T-helper 2 cell treated with Interferon-gamma antibody and Interleukin-4, amounts not matched to agents 100 ng/mL and 5 ng/mL, for 36 hours (primary cell): Measurements from ENCODE around the gene MPP2. TPM values are rescaled to one million over a fixed set of nuclear protein-coding genes. Genes with fewer than 3 reads are reported as not detected.

ENCODE experiments used
- intact Hi-C: fragments of 100-400 bp; cut with micrococcal nuclease; formaldehyde crosslinking; loops from one replicate; pipeline ENCODE4 v1.15.1; 2023
- total RNA-seq: library from RNA; stranded (reverse); gene quantifications from 2 replicates; pipeline ENCODE4 v1.2.3, GENCODE V29; 2022

MPP2 gene
- total RNA-seq = 0.64 and 0.86 TPM in 2 replicates

GRCh38 chr17:43907425-43907981, at the start of gene MPP2:
Gene MPP2, minus strand, starts transcription at chr17:43907536. Its CDS starts 3,076 bp downstream, at chr17:43904460.
- intact Hi-C loops = no loop called here

GRCh38 chr17:43956222-43956621, 48.9 kb upstream of the MPP2 start:
- intact Hi-C loops = no loop called here

- intact Hi-C loops = no loop called here
Measured at GRCh38 chr17:43953746-43954145, 46.4 kb upstream of the MPP2 start, which contains the start of gene PYY. Gene PYY, minus strand, starts transcription at chr17:43953940. Its CDS starts 457 bp downstream, at chr17:43953483.

GRCh38 chr17:43952724-43953666, 45.7 kb upstream of the MPP2 start:
- intact Hi-C loops = no loop called here

GRCh38 chr17:43952351-43952723, 45.0 kb upstream of the MPP2 start:
- intact Hi-C loops = no loop called here

GRCh38 chr17:43951750-43952149, 44.4 kb upstream of the MPP2 start:
- intact Hi-C loops = no loop called here

GRCh38 chr17:43950554-43950953, 43.2 kb upstream of the MPP2 start:
- intact Hi-C loops = no loop called here

GRCh38 chr17:43949781-43950180, 42.4 kb upstream of the MPP2 start:
- intact Hi-C loops = no loop called here

- intact Hi-C loops = no loop called here
Measured at GRCh38 chr17:43946781-43947180, 39.4 kb upstream of the MPP2 start.

GRCh38 chr17:43945074-43945829, 37.9 kb upstream of the MPP2 start:
- intact Hi-C loops = no loop called here

- intact Hi-C loops = no loop called here
Measured at GRCh38 chr17:43942051-43942685, 34.8 kb upstream of the MPP2 start, which contains the start of gene PPY. Gene PPY, minus strand, starts transcription at chr17:43942476. Its CDS starts 822 bp downstream, at chr17:43941654.

- intact Hi-C loops = no loop called here
Measured at GRCh38 chr17:43940630-43941029, 33.3 kb upstream of the MPP2 start.

GRCh38 chr17:43939886-43940285, 32.5 kb upstream of the MPP2 start:
- intact Hi-C loops = loop anchor here (10.0 kb wide), 1 partner anchor 175 kb away; no protein-coding TSS in a partner anchor

GRCh38 chr17:43939452-43939851, 32.1 kb upstream of the MPP2 start:
- intact Hi-C loops = loop anchor here (10.0 kb wide), 1 partner anchor 175 kb away; no protein-coding TSS in a partner anchor

GRCh38 chr17:43938838-43939182, 31.5 kb upstream of the MPP2 start:
- intact Hi-C loops = loop anchor here (10.0 kb wide), 1 partner anchor 176 kb away; no protein-coding TSS in a partner anchor

GRCh38 chr17:43936434-43936833, 29.1 kb upstream of the MPP2 start:
- intact Hi-C loops = loop anchor here (10.0 kb wide), 1 partner anchor 178 kb away; no protein-coding TSS in a partner anchor

- intact Hi-C loops = loop anchor here (10.0 kb wide), 1 partner anchor 179 kb away; no protein-coding TSS in a partner anchor
Measured at GRCh38 chr17:43935926-43936261, 28.6 kb upstream of the MPP2 start.

GRCh38 chr17:43935204-43935925, 28.0 kb upstream of the MPP2 start:
- intact Hi-C loops = loop anchor here (10.0 kb wide), 1 partner anchor 179 kb away; no protein-coding TSS in a partner anchor

GRCh38 chr17:43932923-43933322, 25.6 kb upstream of the MPP2 start:
- intact Hi-C loops = loop anchor here (10.0 kb wide), 1 partner anchor 182 kb away; no protein-coding TSS in a partner anchor

GRCh38 chr17:43932357-43932756, 25.0 kb upstream of the MPP2 start:
- intact Hi-C loops = loop anchor here (10.0 kb wide), 1 partner anchor 182 kb away; no protein-coding TSS in a partner anchor
